Neutrophil (primary cell): Measurements from ENCODE around the gene APBA2.

Experiments used
- H3K27ac ChIP-seq: fragments of 200-600 bp; sonication (generic); 2 replicates; pipeline ENCODE4 v1.5.1; 2016; ENCODE audit warnings: mild to moderate bottlenecking, moderate library complexity
- H3K27me3 ChIP-seq: fragments of 200-600 bp; sonication (generic); 2 replicates; pipeline ENCODE4 v1.6.0; 2016; ENCODE audit warnings: mild to moderate bottlenecking
- H3K36me3 ChIP-seq: fragments of 200-600 bp; sonication (generic); 2 replicates; pipeline ENCODE4 v1.5.1; 2017
- H3K4me1 ChIP-seq, 2 experiments: fragments of 200-600 bp in 1 of 2; sonication (generic) in 1 of 2; 1 replicate in 1 of 2; 2 replicates in 1 of 2; pipeline versions ENCODE4 v1.5.1 to v1.6.1; 2013 to 2016; ENCODE audit warnings: low read depth in 1 of 2, low read length in 1 of 2, mild to moderate bottlenecking in 1 of 2, moderate library complexity in 1 of 2; ENCODE audit not compliant: control insufficient read depth in 1 of 2, insufficient read depth in 1 of 2
- H3K4me3 ChIP-seq, 2 experiments: fragments of 200-600 bp in 1 of 2; sonication (generic) in 1 of 2; 1 replicate in 1 of 2; 2 replicates in 1 of 2; pipeline ENCODE4 v1.5.1; 2013 to 2016; ENCODE audit warnings: low read depth in 1 of 2, low read length in 1 of 2, mild to moderate bottlenecking in 1 of 2, moderate library complexity in 1 of 2
- H3K9me3 ChIP-seq: fragments of 200-600 bp; sonication (generic); 2 replicates; pipeline ENCODE4 v1.5.1; 2016
- CTCF ChIP-seq: fragments of 200-600 bp; sonication (generic); IDR thresholded peaks from 2 replicates; pipeline ENCODE4 v1.5.1; 2016; ENCODE audit warnings: antibody characterized with exemption

The APBA2 gene

DNA sequence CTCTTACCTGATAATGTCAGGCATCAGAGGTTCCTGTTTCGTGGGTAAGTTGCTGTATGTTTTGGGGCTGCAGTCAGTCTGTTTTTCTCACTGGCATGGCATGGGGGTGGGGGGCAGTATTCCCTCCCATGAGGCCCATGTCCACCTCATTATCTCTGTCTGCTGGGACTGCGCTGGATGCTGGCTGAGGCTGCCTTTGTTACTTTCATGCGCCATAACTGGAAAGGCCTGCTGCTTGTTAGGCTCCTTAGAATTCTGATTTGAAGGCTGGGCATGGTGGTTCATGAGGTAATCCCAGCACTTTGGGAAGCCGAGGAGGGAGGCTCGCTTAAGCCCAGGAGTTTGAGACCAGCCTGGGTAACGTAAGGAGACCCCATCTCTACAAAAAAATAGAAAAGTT lies 9.8 kb downstream of the APBA2 start:
- Histone ChIP-seq H3K4me1 (no peaks in the 10 kb centered on the region), H3K4me3 (no peak overlapping the region), H3K27ac (no peak overlapping the region), H3K9me3 (no peaks in the 10 kb centered on the region), H3K27me3 (peaks cover 4% of the 10 kb centered on the region), H3K36me3 (no peaks in the 10 kb centered on the region)
- no peak for TF ChIP-seq CTCF

DNA sequence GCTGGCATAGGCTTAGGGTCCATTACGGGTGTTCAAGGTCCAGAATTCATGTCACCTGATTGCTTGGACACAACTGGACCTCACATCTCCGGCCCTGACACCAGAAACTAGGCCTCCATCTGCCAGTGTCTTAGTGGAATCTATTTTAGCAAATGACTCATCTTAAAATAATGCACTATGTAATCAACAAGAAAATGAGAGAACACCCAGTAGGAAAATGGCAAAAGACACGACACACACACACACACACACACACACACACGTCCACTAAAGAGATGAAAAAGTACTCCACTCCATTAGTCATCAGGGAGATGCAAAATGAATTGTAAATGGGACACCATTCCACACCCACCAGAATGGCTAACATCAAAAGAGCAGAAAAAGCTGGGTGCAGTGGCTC lies 11.2 kb downstream of the APBA2 start:
- Histone ChIP-seq H3K4me1 (no peaks in the 10 kb centered on the region), H3K27ac (no peak overlapping the region), H3K4me3 (no peak overlapping the region), H3K36me3 (no peaks in the 10 kb centered on the region), H3K27me3 (peaks cover 4% of the 10 kb centered on the region), H3K9me3 (no peaks in the 10 kb centered on the region)
- no peak for TF ChIP-seq CTCF

GRCh38 chr15:28897861-28898585 lies 12.2 kb downstream of the APBA2 start:
- Histone ChIP-seq H3K4me3 (no peak overlapping the region), H3K27me3 (peaks cover 4% of the 10 kb centered on the region), H3K36me3 (no peaks in the 10 kb centered on the region), H3K27ac (no peak overlapping the region), H3K4me1 (no peaks in the 10 kb centered on the region), H3K9me3 (no peaks in the 10 kb centered on the region)
- TF ChIP-seq CTCF = no peak

DNA sequence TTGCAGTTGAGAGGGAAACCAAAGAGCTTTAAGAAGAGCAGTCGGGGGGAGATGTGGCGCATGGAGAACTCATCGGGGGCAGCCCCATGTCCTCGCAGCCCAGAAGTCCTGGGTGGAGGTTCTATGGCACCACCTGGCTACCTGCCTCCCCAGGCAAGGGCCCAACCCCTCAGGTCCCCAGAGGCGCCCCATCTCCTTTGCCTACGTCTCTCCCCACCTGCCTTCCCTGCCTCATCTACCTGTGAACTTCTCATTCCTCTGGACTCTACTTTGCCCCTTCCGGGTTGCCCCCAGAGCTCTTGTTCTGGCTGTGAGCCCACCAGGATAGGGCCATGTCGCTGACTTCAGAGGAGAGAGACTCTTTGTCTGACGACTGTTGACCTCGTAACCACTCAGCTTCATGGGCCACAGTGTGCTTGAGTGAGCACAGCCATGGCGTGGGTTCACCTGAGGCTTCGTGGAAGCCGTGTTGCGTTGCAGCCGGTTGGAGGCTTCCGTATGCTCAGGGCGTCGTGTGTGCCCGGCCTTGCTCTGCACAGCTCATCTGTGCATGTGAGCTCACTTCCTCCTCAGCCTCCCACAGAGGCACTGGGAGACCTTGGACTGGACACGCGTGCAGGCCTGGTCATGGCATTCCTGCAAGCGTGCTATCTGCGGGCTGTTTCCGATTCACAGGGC lies 13.4 kb downstream of the APBA2 start:
- TF ChIP-seq CTCF = no peak
- no peaks in the 10 kb centered on the region for H3K4me1 ChIP-seq
- no peak overlapping the region for H3K4me3 ChIP-seq
- H3K27ac ChIP-seq = no peak overlapping the region
- H3K27me3 ChIP-seq = peaks cover 4% of the 10 kb centered on the region
- H3K36me3 ChIP-seq = no peaks in the 10 kb centered on the region
- H3K9me3 ChIP-seq = no peaks in the 10 kb centered on the region

DNA sequence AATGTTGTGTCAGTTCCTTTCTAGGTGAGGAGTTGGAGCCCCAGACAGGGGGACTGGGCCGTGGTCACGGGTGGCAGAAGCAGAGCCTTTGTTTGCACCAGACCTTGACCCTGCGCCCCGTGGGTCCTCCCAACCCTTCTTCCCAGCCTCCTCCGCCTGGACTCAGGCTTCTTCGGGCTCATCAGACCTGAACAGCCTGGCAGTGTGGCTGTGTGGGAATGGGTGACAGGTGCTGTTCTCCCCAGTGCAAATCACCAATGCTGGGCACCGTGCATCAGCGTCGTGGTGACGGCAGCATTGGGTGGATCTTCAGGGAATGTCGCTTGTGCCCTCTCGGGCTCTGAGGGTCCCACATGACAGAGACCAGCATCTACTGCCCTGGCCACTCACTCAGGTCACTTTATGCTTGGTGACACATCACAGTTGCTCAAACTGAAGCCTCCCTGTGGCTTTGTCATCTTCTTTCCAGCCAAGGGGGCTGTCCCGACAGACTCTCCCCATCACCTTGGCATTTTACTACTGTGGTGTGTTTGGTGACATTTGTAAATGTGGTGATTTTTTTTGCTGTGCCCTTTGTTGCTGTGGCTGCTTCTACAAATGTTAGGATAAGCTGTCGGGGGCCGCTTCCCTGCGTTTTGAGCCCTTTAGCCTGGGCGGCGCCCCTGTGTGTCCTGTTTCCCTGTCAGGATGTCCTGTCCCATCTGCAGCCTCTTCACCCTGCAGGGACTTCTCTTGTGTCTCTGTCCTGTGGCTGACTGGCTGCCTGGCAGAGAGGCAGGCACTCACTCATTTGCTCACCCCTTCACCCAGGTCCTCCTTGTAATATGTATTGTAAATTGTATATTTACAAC lies 14.5 kb downstream of the APBA2 start:
- H3K36me3 ChIP-seq = no peaks in the 10 kb centered on the region
- H3K4me1 ChIP-seq = no peaks in the 10 kb centered on the region
- H3K27ac ChIP-seq = no peak overlapping the region
- no peaks in the 10 kb centered on the region for H3K9me3 ChIP-seq
- H3K27me3 ChIP-seq = no peaks in the 10 kb centered on the region
- no peak overlapping the region for H3K4me3 ChIP-seq
- TF ChIP-seq CTCF = no peak
